GM18861 (cell line): ENCODE results near the gene TPM3.
"Not testable (repeated sequence)": the region's sequence is repeated elsewhere in the genome, so short reads cannot be mapped to it uniquely, and the experiment has no call there.

Experiments
- ATAC-seq: cut with Tn5 transposase; IDR thresholded peaks from one replicate; pipeline ENCODE4 v1.9.1; 2021; ENCODE audit not compliant: unreplicated experiment

The TPM3 gene

DNA sequence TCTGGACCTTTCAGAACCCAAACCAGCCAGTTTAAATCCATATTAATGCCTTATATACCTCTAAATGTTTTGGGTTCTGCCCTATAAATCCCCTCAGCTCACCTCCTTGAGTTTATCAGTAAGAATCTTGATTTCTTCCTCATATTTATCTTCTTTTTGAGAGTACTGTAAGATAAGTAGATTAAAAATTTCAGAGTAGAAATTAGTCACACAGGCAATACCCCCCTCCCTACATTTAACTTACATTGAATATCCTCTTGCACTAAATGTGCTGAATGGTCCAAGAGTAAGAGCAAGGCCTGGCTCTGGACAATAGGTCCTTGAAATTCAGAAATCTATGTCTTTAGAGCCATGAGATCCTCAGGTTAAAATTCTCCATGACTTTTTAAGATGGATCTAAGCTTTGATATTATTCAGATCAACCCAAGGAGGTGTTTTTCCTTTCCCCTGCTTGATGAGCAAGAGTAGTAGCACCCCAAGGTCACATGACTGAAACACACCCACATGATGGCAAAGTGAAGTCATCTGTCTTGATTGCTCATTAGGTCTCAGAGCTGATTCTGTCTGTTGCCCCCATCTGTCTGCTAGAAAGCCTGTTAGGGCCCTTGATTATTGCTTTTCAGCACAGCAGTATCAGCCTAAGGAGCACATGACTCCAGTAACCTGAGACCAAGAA, 21.2 kb downstream of the TPM3 start:
- ATAC-seq: no peak

DNA sequence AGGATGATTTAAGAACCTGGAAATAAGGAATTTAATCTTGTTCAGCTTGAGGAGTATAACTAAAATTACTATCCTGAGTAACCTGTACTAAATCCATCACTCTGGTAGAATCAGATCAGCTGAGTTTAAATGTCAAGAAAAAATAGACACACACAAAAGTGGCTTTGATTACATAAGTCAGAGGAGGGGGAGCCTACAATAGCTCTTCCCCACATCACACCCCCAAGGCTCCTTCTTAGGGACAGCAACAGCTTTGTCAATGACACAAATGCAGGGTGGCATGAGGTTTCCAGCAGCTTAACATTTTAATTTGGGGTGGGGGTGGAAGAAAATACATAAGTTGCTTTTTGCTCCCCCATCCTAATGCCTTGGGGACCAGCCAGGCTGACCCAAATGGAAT, 24.4 kb downstream of the TPM3 start:
- ATAC-seq: no peak

GRCh38 chr1:154166207-154166606, 25.7 kb downstream of the TPM3 start:
- no peak for ATAC-seq

DNA sequence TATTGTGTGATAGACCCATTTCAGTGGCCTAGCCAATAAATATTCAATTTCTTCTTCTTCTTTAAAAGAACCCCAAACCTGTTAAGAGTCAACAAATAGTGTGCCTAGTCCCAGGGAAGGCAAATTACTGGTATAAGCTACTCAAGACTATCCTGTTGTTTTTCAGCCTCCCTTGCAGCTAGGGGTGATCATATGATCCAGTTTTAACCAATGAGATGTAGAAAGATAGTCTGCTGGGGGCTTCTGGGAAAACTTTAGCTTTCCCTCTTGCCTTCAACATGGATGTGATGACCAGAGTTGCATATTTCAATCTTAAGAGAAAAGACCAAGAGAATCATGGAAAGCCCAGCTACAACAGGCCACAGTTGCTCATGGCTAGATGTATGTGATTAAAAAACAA, 32.3 kb downstream of the TPM3 start:
- ATAC-seq: no peak

DNA sequence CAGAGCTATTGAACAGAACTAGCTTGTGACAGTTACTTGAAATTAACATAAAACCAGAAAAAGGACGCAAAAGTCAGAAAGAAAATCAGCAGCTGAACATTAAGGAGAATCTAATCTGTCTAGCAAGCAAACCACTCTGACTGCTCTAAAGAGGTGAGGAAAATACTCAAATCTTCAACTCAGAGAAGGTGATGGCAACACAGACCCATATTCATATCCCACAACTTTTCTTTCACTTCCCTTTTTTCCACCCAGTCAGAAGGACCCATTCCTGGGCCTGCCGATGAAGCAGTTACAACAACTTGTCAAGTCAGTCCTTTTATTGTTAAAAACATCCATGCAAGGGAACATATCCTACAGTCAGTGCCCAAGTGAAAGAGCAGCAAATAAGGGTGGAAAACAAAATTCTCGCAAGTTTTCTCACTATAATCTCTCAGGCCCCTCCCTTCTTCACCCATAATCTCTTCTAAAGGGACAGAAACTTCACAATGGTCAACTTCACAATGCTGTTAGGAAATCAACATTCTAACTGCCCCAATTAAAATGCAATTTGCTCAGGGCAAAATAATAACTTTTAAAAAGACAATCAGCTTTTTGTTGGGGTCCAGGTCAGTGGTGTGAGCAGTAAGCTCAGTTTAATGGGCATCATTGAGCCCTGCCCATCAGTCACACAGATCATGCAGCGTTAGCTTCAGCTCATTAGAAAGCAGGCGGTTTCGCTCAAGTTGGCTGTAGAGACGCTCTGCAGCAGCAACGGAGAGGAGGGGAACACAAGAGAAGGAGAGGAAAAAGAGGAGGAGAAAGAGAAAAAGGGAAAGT, 33.4 kb downstream of the TPM3 start:
- ATAC-seq: no peak

DNA sequence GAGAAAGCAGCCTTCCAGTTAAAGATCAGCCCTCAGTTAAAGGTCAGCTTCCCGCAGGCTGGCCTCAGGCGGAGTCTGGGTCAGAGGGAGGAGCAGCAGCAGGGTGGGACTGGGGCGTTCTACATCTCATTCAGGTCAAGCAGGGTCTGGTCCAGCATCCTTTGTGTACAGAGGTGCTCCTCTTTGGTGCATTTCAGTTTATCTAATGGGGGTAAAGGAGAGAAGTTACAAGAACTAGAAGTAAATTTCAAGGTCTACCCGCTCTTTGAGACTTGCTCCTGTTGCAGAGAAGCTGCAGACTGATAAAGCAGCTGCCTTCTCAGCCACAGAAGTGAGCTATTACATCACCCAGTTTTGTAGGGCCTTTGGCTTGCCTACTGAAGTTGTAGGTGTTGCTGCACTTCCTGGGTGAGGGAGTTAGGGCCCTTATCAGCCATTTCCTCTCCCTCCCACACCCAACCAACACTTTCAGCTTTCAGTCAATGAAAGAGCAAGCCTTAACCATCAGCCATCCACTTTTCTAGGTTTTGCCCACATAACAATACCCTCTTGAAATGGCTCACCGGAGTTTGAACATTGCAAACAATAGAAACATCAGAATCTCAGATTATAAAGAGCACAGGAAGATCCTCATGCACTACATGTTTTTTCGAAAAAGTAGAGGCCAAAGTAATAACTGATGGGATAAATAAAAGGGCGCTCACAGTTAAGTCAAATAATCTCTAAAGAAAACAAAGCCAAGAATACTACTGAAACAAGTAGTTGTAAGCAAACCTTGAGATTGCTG, 34.2 kb downstream of the TPM3 start:
- no peak for ATAC-seq

DNA sequence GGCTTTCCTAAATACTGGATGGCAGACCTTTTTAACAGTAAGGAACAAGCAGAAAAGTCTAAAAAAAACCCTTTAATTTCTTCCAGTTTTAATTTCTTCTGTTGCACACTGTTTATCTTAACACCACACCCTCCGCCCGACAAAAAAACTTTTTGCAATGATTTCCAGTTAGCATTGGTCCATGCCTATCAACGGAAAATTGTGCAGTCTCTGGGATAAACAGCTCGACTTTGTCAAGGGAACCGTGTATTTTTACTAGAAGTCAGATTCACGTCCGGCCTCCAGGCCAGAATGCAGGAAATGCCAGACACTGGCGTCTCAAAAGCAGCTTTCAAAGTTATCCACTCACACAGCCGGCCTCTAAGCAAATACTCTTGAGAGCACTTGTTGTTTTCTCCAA, 36.6 kb downstream of the TPM3 start:
- ATAC-seq: no peak

- no peak for ATAC-seq
Observed at GRCh38 chr1:154154534-154155191, 37.2 kb downstream of the TPM3 start, which contains the start of gene NUP210L. NUP210L (minus strand) TSS chr1:154155073.

GRCh38 chr1:154154053-154154452, 37.8 kb downstream of the TPM3 start:
- no peak for ATAC-seq

GRCh38 chr1:154151311-154151710, 40.6 kb downstream of the TPM3 start:
- no peak for ATAC-seq

- no peak for ATAC-seq
Observed at GRCh38 chr1:154148807-154149206, 43.1 kb downstream of the TPM3 start.

GRCh38 chr1:154147505-154147904, 44.4 kb downstream of the TPM3 start:
- not testable (repeated sequence) for ATAC-seq

DNA sequence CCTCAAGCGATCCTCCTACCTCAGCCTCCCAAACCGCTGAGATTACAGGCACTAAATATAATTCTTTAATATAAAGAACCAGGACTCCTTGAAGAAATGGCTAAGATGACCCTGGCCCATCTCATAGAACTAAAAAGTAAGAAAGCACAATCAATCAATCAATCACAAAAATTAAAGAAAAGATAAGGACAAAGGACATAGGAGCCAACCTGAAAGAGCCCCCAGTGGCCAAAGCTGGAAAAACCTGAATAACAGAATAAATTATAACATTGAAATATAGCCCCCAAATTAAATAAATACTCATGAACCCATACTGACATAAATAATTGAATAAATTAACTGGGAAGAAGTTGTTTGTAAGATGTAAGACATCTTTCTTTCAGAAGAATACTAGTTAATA, 45.9 kb downstream of the TPM3 start:
- ATAC-seq: no peak

- no peak for ATAC-seq
Observed at GRCh38 chr1:154142358-154142757, 49.5 kb downstream of the TPM3 start.

DNA sequence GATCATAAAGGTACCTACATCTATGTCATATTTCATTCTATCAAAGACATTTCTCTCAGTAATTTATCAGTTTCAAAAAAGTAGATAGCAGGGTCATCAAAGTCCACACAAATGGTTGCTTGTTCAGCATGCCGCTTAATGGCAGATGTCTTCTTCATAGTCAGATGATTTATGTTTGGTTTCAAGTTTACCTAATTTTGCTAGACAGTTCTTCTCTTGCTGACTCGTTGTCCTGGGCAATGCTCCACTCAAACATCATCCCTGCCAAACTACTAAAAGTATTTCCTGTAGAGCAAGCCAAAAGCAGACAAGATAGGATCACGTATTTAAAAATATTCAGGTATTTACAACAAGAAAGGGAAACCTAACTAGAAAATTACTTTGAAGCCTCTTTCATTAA, 50.7 kb downstream of the TPM3 start:
- no peak for ATAC-seq

DNA sequence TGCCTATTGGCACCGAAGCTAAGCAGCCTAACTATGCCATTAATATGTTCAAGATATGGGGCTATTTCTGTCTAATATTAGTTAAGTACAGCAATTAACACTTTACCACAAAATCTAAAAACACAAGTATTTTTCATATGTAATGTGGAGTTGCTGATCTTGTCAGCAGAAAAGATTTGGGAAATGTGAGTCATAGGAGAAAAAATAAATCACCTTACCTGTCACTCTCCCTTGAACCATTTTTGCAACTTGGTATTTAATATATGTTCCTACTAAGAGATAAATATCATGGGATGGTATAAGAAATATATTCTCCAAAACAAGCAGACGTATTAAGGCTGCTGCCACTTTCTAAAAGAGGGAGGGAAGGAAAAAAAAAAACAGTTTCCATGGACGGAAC, 54.0 kb downstream of the TPM3 start:
- no peak for ATAC-seq

- no peak for ATAC-seq
Observed at GRCh38 chr1:154133256-154133655, 58.6 kb downstream of the TPM3 start.

DNA sequence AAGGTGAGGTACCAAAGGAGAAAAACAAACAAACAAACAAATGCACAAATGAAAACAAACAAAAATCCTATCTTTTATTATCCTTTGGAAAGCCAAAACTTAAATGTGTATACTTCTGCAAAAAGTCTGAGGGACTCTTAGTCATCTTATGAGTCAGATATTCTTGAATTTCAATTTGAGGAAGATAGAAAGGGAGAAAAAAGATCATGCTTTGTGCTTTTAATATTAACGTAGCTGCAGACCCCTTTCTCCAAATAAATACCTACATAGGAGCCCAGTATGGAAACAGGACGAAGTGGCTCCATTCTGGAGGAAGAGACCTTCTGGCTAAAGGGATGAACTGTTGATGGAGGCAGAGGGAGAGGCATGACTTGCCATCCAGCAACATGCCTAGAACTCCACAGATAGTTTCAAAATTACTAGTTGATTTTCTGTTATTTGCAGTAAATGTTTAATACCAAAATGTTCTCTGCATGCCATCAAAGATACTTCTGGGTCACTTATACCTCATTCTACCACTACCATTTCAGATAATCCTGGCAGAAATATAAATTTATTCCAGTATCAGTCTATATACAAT, 62.4 kb downstream of the TPM3 start:
- ATAC-seq: no peak

DNA sequence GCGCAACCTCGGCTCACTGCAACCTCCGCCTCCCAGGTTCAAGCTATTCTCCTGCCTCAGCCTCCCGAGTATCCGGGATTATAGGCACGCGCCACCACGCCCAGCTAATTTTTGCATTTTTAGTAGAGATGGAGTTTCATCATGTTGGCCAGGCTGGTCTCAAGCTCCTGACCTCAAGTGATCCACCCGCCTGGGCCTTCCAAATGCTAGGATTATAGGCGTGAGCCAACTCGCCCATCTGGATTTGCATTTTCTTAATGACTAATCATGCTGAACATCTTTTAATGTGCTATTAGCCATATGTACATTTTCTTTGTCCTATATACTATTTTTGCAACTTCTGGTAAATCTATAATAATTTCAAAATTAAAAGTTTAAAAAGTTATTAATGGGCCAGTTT, 68.7 kb downstream of the TPM3 start:
- not testable (repeated sequence) for ATAC-seq

DNA sequence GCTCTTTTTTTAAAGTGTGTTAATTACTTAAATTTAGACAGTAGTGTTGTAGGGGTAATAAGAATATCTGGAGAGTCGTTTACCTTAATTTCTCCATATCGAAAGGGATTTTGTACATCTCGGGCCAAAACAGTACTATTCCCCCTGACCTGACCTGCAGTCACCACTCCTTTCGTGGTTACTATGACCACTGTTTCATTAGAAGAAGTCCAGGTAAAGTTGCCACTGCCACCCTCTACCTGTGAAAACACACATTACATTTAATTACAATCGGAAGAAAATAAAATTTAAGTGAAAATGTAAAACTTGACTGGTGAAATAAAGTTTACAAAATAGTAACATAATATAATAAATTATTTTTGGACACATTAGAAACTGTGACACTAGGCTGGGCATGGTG, 74.3 kb downstream of the TPM3 start:
- ATAC-seq: no peak

GRCh38 chr1:154115180-154115579, 76.7 kb downstream of the TPM3 start:
- ATAC-seq: no peak
